HepG2 (cell line): ENCODE data around the gene SSH3. TPM values are rescaled to one million over a fixed set of nuclear protein-coding genes. Genes with fewer than 3 reads are reported as not detected.

Experiments
- FOXJ3 ChIP-seq: sonication (generic); formaldehyde crosslinking; IDR thresholded peaks from 2 replicates; pipeline ENCODE4 v1.4.0; 2020; ENCODE audit warnings: missing genetic modification reagents, mild to moderate bottlenecking, borderline replicate concordance
- HNF1A ChIP-seq, 2 experiments: sonication (generic) in 1 of 2; formaldehyde crosslinking in 1 of 2; IDR thresholded peaks; 2 replicates each; pipeline versions ENCODE4 v1.4.0 to v1.6.1; 2016 to 2020; ENCODE audit warnings: borderline replicate concordance in 1 of 2, low read depth in 1 of 2, mild to moderate bottlenecking in 1 of 2, missing genetic modification reagents in 1 of 2
- KDM2A ChIP-seq: sonication (generic); formaldehyde crosslinking; IDR thresholded peaks from 2 replicates; pipeline ENCODE4 v1.4.0; 2020; ENCODE audit warnings: low read depth, missing genetic modification reagents, borderline replicate concordance
- KDM6A ChIP-seq: IDR thresholded peaks from 2 replicates; pipeline ENCODE4 v1.6.1; 2016; ENCODE audit warnings: low read depth
- POGZ ChIP-seq: sonication (generic); formaldehyde crosslinking; IDR thresholded peaks from 2 replicates; pipeline ENCODE4 v1.4.0; 2020; ENCODE audit warnings: mild to moderate bottlenecking, missing genetic modification reagents
- SMARCE1 ChIP-seq: fragments of 450-650 bp; IDR thresholded peaks from 2 replicates; pipeline ENCODE4 v1.6.1; 2017; ENCODE audit warnings: borderline replicate concordance
- SMC3 ChIP-seq: IDR thresholded peaks from 2 replicates; pipeline ENCODE4 v1.6.1; 2011; ENCODE audit warnings: low read length, improper control_type of control experiment
- SNRNP70 ChIP-seq: fragments of 200-400 bp; formaldehyde crosslinking; IDR thresholded peaks from 2 replicates; pipeline ENCODE4 v1.6.1; 2017; ENCODE audit warnings: mild to moderate bottlenecking, low read depth, low read length, moderate library complexity
- SRSF9 ChIP-seq: fragments of 200-400 bp; formaldehyde crosslinking; IDR thresholded peaks from 2 replicates; pipeline ENCODE4 v1.6.1; 2018; ENCODE audit warnings: borderline replicate concordance, mild to moderate bottlenecking, low read depth, low read length; ENCODE audit not compliant: insufficient read depth, poor library complexity, severe bottlenecking
- TIGD3 ChIP-seq: sonication (generic); formaldehyde crosslinking; IDR thresholded peaks from 2 replicates; pipeline ENCODE4 v1.5.1; 2020; ENCODE audit warnings: mild to moderate bottlenecking, missing genetic modification reagents, borderline replicate concordance
- YY1 ChIP-seq: IDR thresholded peaks from 2 replicates; pipeline ENCODE4 v1.6.1; 2011; ENCODE audit warnings: low read length, low read depth, moderate library complexity, mild to moderate bottlenecking; ENCODE audit not compliant: insufficient read depth, insufficient replicate concordance
- ZBTB37 ChIP-seq: sonication (generic); formaldehyde crosslinking; IDR thresholded peaks from 2 replicates; pipeline ENCODE4 v1.4.0; 2020; ENCODE audit warnings: mild to moderate bottlenecking, missing genetic modification reagents
- ZFP1 ChIP-seq: IDR thresholded peaks from 2 replicates; pipeline ENCODE4 v1.6.1; 2016
- ZNF512B ChIP-seq: sonication (generic); formaldehyde crosslinking; IDR thresholded peaks from 2 replicates; pipeline ENCODE4 v1.5.1; 2020; ENCODE audit warnings: missing genetic modification reagents, mild to moderate bottlenecking, borderline replicate concordance
- ZNF558 ChIP-seq: sonication (generic); formaldehyde crosslinking; IDR thresholded peaks from 2 replicates; pipeline ENCODE4 v1.9.0; 2022; ENCODE audit warnings: mild to moderate bottlenecking, missing genetic modification reagents, borderline replicate concordance
- ZNF782 ChIP-seq: sonication (generic); formaldehyde crosslinking; IDR thresholded peaks from 2 replicates; pipeline ENCODE4 v1.4.0; 2020; ENCODE audit warnings: missing genetic modification reagents, mild to moderate bottlenecking, borderline replicate concordance
- ZNF878 ChIP-seq: sonication (generic); formaldehyde crosslinking; IDR thresholded peaks from 2 replicates; pipeline ENCODE4 v1.8.1; 2023; ENCODE audit warnings: mild to moderate bottlenecking, missing genetic modification reagents, moderate library complexity
- polyA plus RNA-seq, 8 experiments: library from polyadenylated mRNA; depleted of rRNA in 3 of 8; stranded (reverse) in 7 of 8; unstranded in 1 of 8; fragments of >200 nt; fragmentation: Illumina TruSeq in 4 of 8; extraction: Trizol in 4 of 8; gene quantifications; 2 replicates each; pipeline versions ENCODE4 v1.2.1 to v1.2.3, GENCODE V29; 2011 to 2016; ENCODE audit warnings: low read depth in 4 of 8, missing spikeins in 1 of 8, mixed read lengths in 1 of 8; ENCODE audit not compliant: insufficient read depth in 1 of 8
- total RNA-seq, 5 experiments: library from RNA; depleted of rRNA; stranded (reverse); fragments of >200 nt; fragmentation: Illumina TruSeq; extraction: Trizol; gene quantifications; 2 replicates each; pipeline ENCODE4 v1.2.3, GENCODE V29; 2016; ENCODE audit warnings: low read depth in 1 of 5

SSH3 gene
- total and polyA plus RNA-seq, 2 of the 13 experiments (the other 11 are each of a cell fraction or from before 2014, with no cell fraction given): 12.4 to 18.8 TPM

DNA sequence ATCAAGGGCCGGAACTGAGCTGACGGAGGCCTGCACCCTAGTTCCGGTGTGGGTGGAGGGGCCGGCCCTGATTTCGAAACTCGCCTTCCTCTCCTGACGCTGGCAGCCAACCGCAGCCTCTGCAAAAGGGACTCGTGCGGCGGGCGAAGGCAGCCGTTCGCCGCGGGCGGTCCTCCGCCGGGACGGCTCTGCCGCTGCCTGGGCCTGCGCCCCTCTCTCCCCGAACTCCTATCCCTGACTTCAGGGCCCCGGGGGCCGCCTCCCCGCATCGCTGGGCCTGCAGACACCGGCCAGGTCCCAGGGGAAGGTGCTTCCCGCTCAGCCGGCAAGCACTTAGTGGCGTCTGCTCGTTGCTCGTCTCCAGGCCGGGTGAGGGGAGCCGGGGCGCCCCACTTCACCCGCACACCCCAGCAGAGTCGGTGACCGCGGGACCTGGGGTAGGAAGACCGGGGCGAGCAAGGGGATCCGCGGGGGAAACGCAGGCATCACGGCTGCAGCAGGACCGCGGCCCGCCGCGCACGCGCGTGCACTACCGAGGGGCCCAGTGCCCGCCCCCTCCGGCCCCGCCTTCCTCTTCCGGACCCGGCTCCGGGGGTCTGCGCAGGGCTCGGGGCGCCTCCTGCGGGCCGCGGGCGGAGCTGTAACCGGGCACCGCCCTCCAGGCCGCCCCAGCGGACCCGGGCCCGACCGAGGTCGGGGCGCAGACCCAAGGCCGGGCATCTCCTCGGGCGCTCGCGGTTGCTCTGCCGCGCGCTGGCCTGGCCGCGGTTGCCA is 14.7 kb upstream of the SSH3 start (continued):
- TF ChIP-seq TIGD3 (no peak), SRSF9 (no peak), HNF1A (IDR thresholded peaks at IDR 0.05; ENCODE audit: low read depth) (no peak), HNF1A (CRISPR knock-in tag; IDR thresholded peaks at IDR 0.05; ENCODE audit: borderline replicate concordance) (peak; percentile 67; the same call in 1 of the 2 replicates), ZNF782 (CRISPR knock-in tag) (peak; percentile 60; the same call in 1 of the 2 replicates), ZBTB37 (no peak), KDM2A (CRISPR knock-in tag) (peak; percentile 92), SMC3 (no peak), POGZ (CRISPR knock-in tag) (peak; percentile 54), ZNF878 (CRISPR knock-in tag) (peak; percentile 73; the same call in 1 of the 2 replicates), ZFP1 (peak; percentile 33; the same call in 1 of the 2 replicates), ZNF512B (CRISPR knock-in tag) (no peak), SMARCE1 (no peak), ZNF558 (no peak; the same call in 1 of the 2 replicates), FOXJ3 (CRISPR knock-in tag) (peak; percentile 45; the same call in 1 of the 2 replicates), SNRNP70 (no peak), KDM6A (no peak), YY1 (peak; percentile 45)
